Breast epithelium (tissue), 3 donors: ENCODE measurements around the gene IRAG1.

Experiments
- POLR2AphosphoS5 ChIP-seq, 3 donors: sonication (generic); formaldehyde crosslinking; IDR thresholded peaks; one replicate each; pipeline ENCODE4 v1.6.1; 2017; ENCODE audit warnings: antibody characterized with exemption in 3 of 3
- TF ChIP-seq, protein P1 (sequence below), 3 donors: fragments of 450-650 bp; IDR thresholded peaks; one replicate each; pipeline ENCODE4 v1.5.1; 2016 to 2017; ENCODE audit warnings: antibody characterized with exemption in 3 of 3, mild to moderate bottlenecking in 3 of 3, moderate library complexity in 3 of 3

DNA sequence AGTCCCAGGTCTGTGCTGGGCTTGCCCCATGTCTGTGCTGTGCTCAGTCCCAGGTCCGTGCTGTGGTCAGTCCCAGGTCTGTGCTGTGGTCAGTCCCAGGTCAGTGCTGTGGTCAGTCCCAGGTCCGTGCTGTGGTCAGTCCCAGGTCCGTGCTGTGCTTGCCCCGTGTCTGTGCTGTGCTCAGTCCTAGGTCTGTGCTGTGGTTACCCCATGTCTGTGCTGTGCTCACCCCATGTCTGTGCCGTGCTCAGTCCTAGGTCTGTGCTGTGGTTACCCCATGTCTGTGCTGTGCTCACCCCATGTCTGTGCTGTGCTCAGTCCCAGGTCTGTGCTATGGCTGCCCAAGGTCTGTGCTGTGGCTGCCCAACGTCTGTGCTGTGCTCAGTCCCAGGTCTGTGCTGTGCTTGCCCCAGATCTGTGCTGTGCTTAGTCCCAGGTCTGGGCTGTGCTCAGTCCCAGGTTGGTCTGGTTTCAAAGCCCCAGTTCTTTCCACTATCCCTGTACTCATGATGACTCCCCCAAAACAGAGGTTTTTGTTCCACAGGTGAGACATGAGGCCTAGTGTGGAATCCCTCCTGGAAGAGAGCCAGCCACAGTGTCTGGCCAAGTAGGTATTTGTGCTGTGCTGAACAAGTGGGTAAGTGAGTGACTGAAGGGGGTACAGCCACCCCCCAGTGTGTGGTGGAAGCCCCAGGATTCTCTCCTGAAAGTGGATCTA is 34.8 kb downstream of the IRAG1 start:
- TF ChIP-seq POLR2AphosphoS5 (IDR thresholded peaks at IDR 0.05) = no peak
- TF ChIP-seq, protein P1, sequence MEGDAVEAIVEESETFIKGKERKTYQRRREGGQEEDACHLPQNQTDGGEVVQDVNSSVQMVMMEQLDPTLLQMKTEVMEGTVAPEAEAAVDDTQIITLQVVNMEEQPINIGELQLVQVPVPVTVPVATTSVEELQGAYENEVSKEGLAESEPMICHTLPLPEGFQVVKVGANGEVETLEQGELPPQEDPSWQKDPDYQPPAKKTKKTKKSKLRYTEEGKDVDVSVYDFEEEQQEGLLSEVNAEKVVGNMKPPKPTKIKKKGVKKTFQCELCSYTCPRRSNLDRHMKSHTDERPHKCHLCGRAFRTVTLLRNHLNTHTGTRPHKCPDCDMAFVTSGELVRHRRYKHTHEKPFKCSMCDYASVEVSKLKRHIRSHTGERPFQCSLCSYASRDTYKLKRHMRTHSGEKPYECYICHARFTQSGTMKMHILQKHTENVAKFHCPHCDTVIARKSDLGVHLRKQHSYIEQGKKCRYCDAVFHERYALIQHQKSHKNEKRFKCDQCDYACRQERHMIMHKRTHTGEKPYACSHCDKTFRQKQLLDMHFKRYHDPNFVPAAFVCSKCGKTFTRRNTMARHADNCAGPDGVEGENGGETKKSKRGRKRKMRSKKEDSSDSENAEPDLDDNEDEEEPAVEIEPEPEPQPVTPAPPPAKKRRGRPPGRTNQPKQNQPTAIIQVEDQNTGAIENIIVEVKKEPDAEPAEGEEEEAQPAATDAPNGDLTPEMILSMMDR (IDR thresholded peaks at IDR 0.05) = no peak
